ENCODE data around the gene SPHK2.

The SPHK2 gene

DNA sequence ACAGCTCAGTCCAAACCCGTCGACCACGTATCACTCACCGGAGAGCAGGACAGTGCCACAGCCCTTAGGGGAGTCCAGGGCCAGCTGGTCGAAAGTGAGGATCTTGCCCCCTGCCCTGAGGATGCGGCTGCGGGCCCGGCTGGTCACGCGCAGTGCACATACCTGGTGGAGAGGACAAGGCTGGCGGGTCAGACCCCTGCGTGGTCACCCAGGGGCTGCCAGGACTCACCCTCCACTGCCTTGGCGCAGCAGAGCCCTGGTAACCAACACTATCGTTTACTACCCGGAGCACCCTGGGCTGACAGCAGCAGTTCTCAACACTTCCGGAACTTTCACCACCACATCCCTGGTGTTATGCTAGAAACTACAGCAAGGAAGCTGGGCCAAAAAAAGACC is 3.3 kb upstream of the SPHK2 start:
- no peak for TF ChIP-seq GABPA (IDR thresholded peaks at IDR 0.05; ENCODE audit: low read depth)
- TF ChIP-seq POLR2AphosphoS5 (IDR thresholded peaks at IDR 0.05; ENCODE audit: low read depth): no peak; the same call in 1 of the 2 replicates
- TF ChIP-seq, protein P1, sequence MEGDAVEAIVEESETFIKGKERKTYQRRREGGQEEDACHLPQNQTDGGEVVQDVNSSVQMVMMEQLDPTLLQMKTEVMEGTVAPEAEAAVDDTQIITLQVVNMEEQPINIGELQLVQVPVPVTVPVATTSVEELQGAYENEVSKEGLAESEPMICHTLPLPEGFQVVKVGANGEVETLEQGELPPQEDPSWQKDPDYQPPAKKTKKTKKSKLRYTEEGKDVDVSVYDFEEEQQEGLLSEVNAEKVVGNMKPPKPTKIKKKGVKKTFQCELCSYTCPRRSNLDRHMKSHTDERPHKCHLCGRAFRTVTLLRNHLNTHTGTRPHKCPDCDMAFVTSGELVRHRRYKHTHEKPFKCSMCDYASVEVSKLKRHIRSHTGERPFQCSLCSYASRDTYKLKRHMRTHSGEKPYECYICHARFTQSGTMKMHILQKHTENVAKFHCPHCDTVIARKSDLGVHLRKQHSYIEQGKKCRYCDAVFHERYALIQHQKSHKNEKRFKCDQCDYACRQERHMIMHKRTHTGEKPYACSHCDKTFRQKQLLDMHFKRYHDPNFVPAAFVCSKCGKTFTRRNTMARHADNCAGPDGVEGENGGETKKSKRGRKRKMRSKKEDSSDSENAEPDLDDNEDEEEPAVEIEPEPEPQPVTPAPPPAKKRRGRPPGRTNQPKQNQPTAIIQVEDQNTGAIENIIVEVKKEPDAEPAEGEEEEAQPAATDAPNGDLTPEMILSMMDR (IDR thresholded peaks at IDR 0.05; ENCODE audit: insufficient read depth, low read length): no peak
- TF ChIP-seq, protein P2, sequence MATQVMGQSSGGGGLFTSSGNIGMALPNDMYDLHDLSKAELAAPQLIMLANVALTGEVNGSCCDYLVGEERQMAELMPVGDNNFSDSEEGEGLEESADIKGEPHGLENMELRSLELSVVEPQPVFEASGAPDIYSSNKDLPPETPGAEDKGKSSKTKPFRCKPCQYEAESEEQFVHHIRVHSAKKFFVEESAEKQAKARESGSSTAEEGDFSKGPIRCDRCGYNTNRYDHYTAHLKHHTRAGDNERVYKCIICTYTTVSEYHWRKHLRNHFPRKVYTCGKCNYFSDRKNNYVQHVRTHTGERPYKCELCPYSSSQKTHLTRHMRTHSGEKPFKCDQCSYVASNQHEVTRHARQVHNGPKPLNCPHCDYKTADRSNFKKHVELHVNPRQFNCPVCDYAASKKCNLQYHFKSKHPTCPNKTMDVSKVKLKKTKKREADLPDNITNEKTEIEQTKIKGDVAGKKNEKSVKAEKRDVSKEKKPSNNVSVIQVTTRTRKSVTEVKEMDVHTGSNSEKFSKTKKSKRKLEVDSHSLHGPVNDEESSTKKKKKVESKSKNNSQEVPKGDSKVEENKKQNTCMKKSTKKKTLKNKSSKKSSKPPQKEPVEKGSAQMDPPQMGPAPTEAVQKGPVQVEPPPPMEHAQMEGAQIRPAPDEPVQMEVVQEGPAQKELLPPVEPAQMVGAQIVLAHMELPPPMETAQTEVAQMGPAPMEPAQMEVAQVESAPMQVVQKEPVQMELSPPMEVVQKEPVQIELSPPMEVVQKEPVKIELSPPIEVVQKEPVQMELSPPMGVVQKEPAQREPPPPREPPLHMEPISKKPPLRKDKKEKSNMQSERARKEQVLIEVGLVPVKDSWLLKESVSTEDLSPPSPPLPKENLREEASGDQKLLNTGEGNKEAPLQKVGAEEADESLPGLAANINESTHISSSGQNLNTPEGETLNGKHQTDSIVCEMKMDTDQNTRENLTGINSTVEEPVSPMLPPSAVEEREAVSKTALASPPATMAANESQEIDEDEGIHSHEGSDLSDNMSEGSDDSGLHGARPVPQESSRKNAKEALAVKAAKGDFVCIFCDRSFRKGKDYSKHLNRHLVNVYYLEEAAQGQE (IDR thresholded peaks at IDR 0.05; ENCODE audit: insufficient replicate concordance, low read depth): no peak
- no peak for TF ChIP-seq SPI1 (IDR thresholded peaks at IDR 0.05; ENCODE audit: borderline replicate concordance, low read depth)
- DNase-seq (ENCODE audit: low read depth in 1 of 2, low spot score in 1 of 2): no peak
- H3K4me3 ChIP-seq (replicated peaks; ENCODE audit: insufficient read depth, low read length): no peak overlapping the region
- H3K27me3 ChIP-seq (ENCODE audit: insufficient read depth, poor library complexity, severe bottlenecking): no peaks in the 10 kb centered on the region
- no peak overlapping the region for H3K27ac ChIP-seq (replicated peaks)

DNA sequence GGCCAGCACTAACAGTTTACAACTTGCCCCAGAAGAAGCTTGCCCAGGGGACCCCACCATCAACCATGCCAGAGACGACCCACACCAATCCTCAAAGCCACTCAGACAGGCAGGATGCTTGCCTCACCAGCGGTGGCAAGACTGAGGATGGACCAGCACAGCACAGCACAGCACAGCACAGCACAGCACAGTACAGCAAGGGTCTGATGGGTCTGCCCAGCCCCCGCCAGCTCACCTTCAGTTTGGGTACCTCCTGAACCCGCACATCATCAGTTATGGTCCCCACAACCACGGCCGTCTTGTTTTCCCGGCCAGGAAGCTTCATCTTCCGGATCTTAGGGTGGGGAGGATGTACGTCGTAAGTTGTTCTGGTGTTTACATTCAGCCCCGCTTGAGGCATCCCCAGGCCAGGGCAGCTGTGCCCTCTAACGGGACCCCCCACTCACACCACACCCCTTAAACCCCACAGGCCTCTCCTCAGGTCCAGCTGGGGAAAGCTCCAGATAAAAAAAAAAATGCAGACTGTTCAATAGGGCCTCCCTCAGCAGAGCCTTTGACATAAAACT is 2.7 kb upstream of the SPHK2 start:
- peak overlapping the region; percentile 91 for H3K4me3 ChIP-seq (replicated peaks; ENCODE audit: insufficient read depth, low read length)
- H3K27ac ChIP-seq (replicated peaks): no peak overlapping the region
- DNase-seq (ENCODE audit: low read depth in 1 of 2, low spot score in 1 of 2): no peak
- TF ChIP-seq SPI1 (IDR thresholded peaks at IDR 0.05; ENCODE audit: borderline replicate concordance, low read depth) (no peak), GABPA (IDR thresholded peaks at IDR 0.05; ENCODE audit: low read depth) (no peak), POLR2AphosphoS5 (IDR thresholded peaks at IDR 0.05; ENCODE audit: low read depth) (no peak; the same call in 1 of the 2 replicates)
- TF ChIP-seq, protein P2 (IDR thresholded peaks at IDR 0.05; ENCODE audit: insufficient replicate concordance, low read depth): no peak
- TF ChIP-seq, protein P1 (IDR thresholded peaks at IDR 0.05; ENCODE audit: insufficient read depth, low read length): no peak
- H3K27me3 ChIP-seq (ENCODE audit: insufficient read depth, poor library complexity, severe bottlenecking): no peaks in the 10 kb centered on the region

DNA sequence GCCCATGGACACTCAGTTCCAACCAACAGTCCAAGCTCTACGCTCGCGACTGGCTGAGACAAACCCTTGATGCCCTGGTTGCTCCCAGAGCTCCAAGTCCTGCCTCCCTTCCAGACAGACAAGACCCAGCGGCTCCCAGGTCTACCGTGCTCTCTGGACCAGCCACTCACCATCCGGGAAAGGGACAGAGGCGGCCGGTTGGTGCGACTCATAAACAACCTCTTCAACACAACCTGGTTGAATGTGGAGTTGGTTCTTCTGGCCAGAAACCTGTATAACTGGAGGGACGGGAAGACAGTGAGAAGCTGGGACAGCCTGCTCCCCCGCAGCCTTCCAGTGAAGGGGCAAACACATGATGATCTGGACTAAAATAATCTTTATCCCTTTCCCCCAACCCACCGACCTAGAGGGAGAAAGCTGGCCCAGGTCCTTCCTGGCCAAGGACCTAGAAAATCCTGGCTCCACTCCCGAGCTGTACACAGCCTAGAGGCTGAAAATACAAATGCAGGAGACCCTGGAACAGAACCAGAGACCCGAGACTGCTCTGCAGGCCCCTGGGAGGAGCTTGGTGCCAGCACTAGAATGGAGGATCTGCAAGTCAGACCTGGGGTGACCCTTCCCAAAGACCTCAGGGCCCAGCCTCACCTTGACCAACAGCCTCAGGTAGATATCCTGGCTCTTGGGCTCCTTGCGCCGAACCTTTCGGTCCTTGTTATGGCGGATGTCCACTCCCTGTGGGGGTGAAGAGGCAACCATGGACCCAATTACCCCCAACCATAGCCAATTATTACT is 2.0 kb upstream of the SPHK2 start:
- H3K4me3 ChIP-seq (replicated peaks; ENCODE audit: insufficient read depth, low read length): peak overlapping the region; percentile 91
- TF ChIP-seq, protein P2 (IDR thresholded peaks at IDR 0.05; ENCODE audit: insufficient replicate concordance, low read depth): no peak
- TF ChIP-seq SPI1 (IDR thresholded peaks at IDR 0.05; ENCODE audit: borderline replicate concordance, low read depth) (no peak), GABPA (IDR thresholded peaks at IDR 0.05; ENCODE audit: low read depth) (no peak), POLR2AphosphoS5 (IDR thresholded peaks at IDR 0.05; ENCODE audit: low read depth) (no peak)
- TF ChIP-seq, protein P1 (IDR thresholded peaks at IDR 0.05; ENCODE audit: insufficient read depth, low read length): no peak
- H3K27ac ChIP-seq (replicated peaks): peak overlapping the region; percentile 87
- H3K27me3 ChIP-seq (ENCODE audit: insufficient read depth, poor library complexity, severe bottlenecking): no peaks in the 10 kb centered on the region
- DNase-seq (ENCODE audit: low read depth in 1 of 2, low spot score in 1 of 2): no peak
